Panc1 (cell line): ENCODE data around the gene KDM3B. TPM values are rescaled to one million over a fixed set of nuclear protein-coding genes. Genes with fewer than 3 reads are reported as not detected.

ENCODE experiments used
- ATAC-seq: fragments of 200-7000 bp; cut with Tn5 transposase; 2 replicates; pipeline ENCODE4 v1.9.1; 2020; ENCODE audit warnings: mild to moderate bottlenecking, moderate library complexity
- BruUV-seq: library from RNA; stranded (reverse); fragments of 400-500 nt; replicated peaks from 2 replicates; lab custom pipeline; 2021; lab: Mats Ljungman, UMichigan
- CTCF ChIA-PET: fragments of 300-600 bp; sonication (Branson Sonifier 250); formaldehyde crosslinking; loops from one replicate; lab custom pipeline; 2022; ENCODE audit warnings: antibody characterized with exemption; lab: Charles Lee
- POLR2A ChIA-PET: fragments of 300-600 bp; sonication (Branson Sonifier 250); formaldehyde crosslinking; loops from one replicate; lab custom pipeline; 2022; ENCODE audit warnings: antibody characterized with exemption; lab: Charles Lee
- DNase-seq: peaks from one replicate; pipeline ENCODE4 v3.0.0-alpha.2; 2010; ENCODE audit warnings: low read depth, low spot score
- H3K27ac ChIP-seq: 2 replicates; pipeline ENCODE4 v1.5.1; 2011; ENCODE audit warnings: mild to moderate bottlenecking, low read length, inconsistent platforms
- H3K27me3 ChIP-seq: fragments of 200-500 bp; sonication (Bioruptor generic); 2 replicates; pipeline ENCODE4 v1.6.0; 2014; ENCODE audit warnings: low read length, inconsistent platforms; ENCODE audit not compliant: control insufficient read depth, insufficient read depth
- H3K36me3 ChIP-seq: fragments of 200-500 bp; sonication (Bioruptor generic); 2 replicates; pipeline ENCODE4 v1.5.1; 2014; ENCODE audit warnings: inconsistent platforms, mild to moderate bottlenecking, low read length, moderate library complexity; ENCODE audit not compliant: control insufficient read depth, insufficient read depth
- H3K4me1 ChIP-seq: 2 replicates; pipeline ENCODE4 v1.5.1; 2011; ENCODE audit warnings: inconsistent platforms, mild to moderate bottlenecking, low read length, moderate library complexity; ENCODE audit not compliant: control insufficient read depth, insufficient read depth
- H3K4me3 ChIP-seq, 2 experiments: 2 replicates each; pipeline ENCODE4 v1.5.1; 2011 to 2012; ENCODE audit warnings: low read depth in 2 of 2, low read length in 2 of 2, mild to moderate bottlenecking in 2 of 2, inconsistent platforms in 1 of 2, moderate library complexity in 1 of 2
- H3K9me3 ChIP-seq: fragments of 200-500 bp; sonication (Bioruptor generic); 2 replicates; pipeline ENCODE4 v1.5.1; 2014; ENCODE audit warnings: low read depth, mild to moderate bottlenecking, inconsistent platforms, low read length, moderate library complexity; ENCODE audit not compliant: control insufficient read depth, insufficient read depth
- POLR2AphosphoS5 ChIP-seq: IDR thresholded peaks from 2 replicates; pipeline ENCODE4 v1.6.1; 2012; ENCODE audit warnings: mild to moderate bottlenecking, low read depth, low read length, moderate library complexity
- SIN3A ChIP-seq: IDR thresholded peaks from 2 replicates; pipeline ENCODE4 v1.6.1; 2012; ENCODE audit warnings: low read depth, mild to moderate bottlenecking, low read length, moderate library complexity, borderline replicate concordance; ENCODE audit not compliant: insufficient read depth
- TCF7L2 ChIP-seq: IDR thresholded peaks from 2 replicates; pipeline ENCODE4 v1.6.1; 2011; ENCODE audit warnings: mild to moderate bottlenecking, low read depth, low read length, inconsistent platforms
- in situ Hi-C: cut with HindIII; loops from 2 replicates; pipeline ENCODE4 v1.10.0; 2016; ENCODE audit warnings: low sequenced_read_pairs, low pct_unique_long_range_greater_than_20kb
- intact Hi-C: fragments of 100-400 bp; cut with micrococcal nuclease; formaldehyde crosslinking; loops from one replicate; pipeline ENCODE4 v1.10.0; 2022; ENCODE audit not compliant: unreplicated experiment
- total RNA-seq: library from RNA; stranded (reverse); gene quantifications from one replicate; pipeline ENCODE4 v1.2.1, GENCODE V29; 2021; ENCODE audit not compliant: unreplicated experiment
- TF ChIP-seq, protein P1 (sequence below), 2 experiments: IDR thresholded peaks; 2 replicates each; pipeline ENCODE4 v1.6.1; 2011 to 2012; ENCODE audit warnings: low read depth in 2 of 2, control low read depth in 1 of 2, low read length in 1 of 2, mild to moderate bottlenecking in 1 of 2, moderate library complexity in 1 of 2; ENCODE audit not compliant: insufficient read depth in 1 of 2
- TF ChIP-seq, protein P2 (sequence below): fragments of 450-650 bp; IDR thresholded peaks from 2 replicates; pipeline ENCODE4 v1.5.1; 2017; ENCODE audit warnings: mild to moderate bottlenecking

Gene KDM3B
- total RNA-seq, 1 experiment from 2014 or later, result 65.0 TPM

DNA sequence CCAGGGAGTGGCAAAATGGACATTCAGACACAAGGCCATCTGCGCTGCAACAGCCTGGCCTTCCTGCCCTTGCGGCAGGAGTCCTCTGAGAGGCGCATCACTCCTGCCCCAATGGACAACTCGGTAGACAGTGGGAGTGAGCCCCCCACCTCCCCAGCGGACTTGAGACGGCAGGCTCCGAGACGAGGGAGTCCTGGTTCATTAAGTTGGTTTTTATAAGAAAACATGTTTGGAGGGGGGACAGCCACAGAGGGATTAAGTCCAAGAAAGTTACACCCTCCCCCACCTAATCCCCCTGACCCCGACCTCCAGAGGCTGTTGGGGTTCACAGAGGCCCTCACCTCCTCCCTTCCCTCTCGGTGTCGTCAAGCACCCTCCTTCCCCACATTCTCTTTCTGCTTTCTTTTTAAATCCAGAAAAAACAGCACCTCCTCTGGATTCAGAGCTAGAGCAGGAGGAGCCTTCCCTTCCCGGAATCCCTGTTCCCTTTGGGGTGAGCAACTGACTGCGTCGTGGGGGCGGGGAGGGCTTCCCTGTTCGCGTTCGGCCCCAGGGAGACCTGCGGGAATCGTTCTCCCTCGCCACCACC, 111.0 kb downstream of the KDM3B start:
- TF ChIP-seq TCF7L2 (no peak), POLR2AphosphoS5 (no peak), SIN3A (no peak)
- TF ChIP-seq, protein P1, sequence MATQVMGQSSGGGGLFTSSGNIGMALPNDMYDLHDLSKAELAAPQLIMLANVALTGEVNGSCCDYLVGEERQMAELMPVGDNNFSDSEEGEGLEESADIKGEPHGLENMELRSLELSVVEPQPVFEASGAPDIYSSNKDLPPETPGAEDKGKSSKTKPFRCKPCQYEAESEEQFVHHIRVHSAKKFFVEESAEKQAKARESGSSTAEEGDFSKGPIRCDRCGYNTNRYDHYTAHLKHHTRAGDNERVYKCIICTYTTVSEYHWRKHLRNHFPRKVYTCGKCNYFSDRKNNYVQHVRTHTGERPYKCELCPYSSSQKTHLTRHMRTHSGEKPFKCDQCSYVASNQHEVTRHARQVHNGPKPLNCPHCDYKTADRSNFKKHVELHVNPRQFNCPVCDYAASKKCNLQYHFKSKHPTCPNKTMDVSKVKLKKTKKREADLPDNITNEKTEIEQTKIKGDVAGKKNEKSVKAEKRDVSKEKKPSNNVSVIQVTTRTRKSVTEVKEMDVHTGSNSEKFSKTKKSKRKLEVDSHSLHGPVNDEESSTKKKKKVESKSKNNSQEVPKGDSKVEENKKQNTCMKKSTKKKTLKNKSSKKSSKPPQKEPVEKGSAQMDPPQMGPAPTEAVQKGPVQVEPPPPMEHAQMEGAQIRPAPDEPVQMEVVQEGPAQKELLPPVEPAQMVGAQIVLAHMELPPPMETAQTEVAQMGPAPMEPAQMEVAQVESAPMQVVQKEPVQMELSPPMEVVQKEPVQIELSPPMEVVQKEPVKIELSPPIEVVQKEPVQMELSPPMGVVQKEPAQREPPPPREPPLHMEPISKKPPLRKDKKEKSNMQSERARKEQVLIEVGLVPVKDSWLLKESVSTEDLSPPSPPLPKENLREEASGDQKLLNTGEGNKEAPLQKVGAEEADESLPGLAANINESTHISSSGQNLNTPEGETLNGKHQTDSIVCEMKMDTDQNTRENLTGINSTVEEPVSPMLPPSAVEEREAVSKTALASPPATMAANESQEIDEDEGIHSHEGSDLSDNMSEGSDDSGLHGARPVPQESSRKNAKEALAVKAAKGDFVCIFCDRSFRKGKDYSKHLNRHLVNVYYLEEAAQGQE (IDR thresholded peaks at IDR 0.05; ENCODE audit: insufficient read depth in 1 of 2, low read depth in 2 of 2, low read length in 1 of 2), result no peak
- TF ChIP-seq, protein P2, sequence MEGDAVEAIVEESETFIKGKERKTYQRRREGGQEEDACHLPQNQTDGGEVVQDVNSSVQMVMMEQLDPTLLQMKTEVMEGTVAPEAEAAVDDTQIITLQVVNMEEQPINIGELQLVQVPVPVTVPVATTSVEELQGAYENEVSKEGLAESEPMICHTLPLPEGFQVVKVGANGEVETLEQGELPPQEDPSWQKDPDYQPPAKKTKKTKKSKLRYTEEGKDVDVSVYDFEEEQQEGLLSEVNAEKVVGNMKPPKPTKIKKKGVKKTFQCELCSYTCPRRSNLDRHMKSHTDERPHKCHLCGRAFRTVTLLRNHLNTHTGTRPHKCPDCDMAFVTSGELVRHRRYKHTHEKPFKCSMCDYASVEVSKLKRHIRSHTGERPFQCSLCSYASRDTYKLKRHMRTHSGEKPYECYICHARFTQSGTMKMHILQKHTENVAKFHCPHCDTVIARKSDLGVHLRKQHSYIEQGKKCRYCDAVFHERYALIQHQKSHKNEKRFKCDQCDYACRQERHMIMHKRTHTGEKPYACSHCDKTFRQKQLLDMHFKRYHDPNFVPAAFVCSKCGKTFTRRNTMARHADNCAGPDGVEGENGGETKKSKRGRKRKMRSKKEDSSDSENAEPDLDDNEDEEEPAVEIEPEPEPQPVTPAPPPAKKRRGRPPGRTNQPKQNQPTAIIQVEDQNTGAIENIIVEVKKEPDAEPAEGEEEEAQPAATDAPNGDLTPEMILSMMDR, result no peak
- DNase-seq (no peak), ATAC-seq (no peak)
- in situ Hi-C loops (no loop called here), intact Hi-C loops (no loop called here)
- Histone ChIP-seq H3K4me3 (peak overlapping the region; percentile 81 to 87), H3K27me3 (no peaks in the 10 kb centered on the region), H3K27ac (peak overlapping the region; percentile 97), H3K9me3 (no peaks in the 10 kb centered on the region), H3K4me1 (peaks cover 5% of the 10 kb centered on the region; the same call in 1 of the 2 replicates), H3K36me3 (no peaks in the 10 kb centered on the region)
- TSS peak; percentile 95 for BruUV-seq
- ChIA-PET POLR2A (interaction anchor here (0.7 to 1.0 kb wide), 3 partner anchors 8 to 639 kb away, joined by 4 to 14 read pairs (median 7); no protein-coding TSS in a partner anchor), CTCF (no interaction called here)

DNA sequence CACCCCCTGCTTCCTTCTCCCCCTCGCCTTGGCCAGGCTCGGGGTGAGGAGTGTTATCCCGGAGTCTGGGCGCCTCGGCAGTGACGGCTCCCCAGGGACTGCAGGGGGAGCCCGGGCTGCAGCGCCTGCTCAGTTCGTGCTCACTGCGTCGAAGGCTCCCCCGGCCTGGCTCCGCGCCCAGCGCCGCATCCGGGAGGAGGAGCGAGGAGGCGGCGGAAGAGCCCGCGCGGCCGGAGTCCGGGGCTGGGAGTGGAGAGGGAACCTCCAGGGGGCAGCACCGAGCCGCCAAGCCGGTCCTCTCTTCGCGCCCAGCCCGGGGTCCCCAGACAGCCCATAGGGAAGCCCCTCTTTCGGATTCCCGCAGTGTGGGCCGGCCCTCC, 111.5 kb downstream of the KDM3B start:
- peak; percentile 78 for ATAC-seq
- Histone ChIP-seq H3K9me3 (no peaks in the 10 kb centered on the region), H3K36me3 (no peaks in the 10 kb centered on the region), H3K27me3 (no peaks in the 10 kb centered on the region), H3K4me1 (peaks cover 5% of the 10 kb centered on the region; the same call in 1 of the 2 replicates), H3K27ac (peak overlapping the region; percentile 97), H3K4me3 (peak overlapping the region; percentile 81 to 87)
- TF ChIP-seq, protein P2, result peak; percentile 99
- peak; percentile 38; the same call in 1 of the 2 replicates for TF ChIP-seq POLR2AphosphoS5
- TF ChIP-seq, protein P1 (IDR thresholded peaks at IDR 0.05; ENCODE audit: insufficient read depth in 1 of 2, low read depth in 2 of 2, low read length in 1 of 2), result no peak
- BruUV-seq, result no TSS peak
- intact Hi-C loops (no loop called here), in situ Hi-C loops (no loop called here)
- ChIA-PET CTCF (no interaction called here), POLR2A (interaction anchor here (1.0 kb wide), 1 partner anchor 9 kb away, joined by 4 read pairs; no protein-coding TSS in a partner anchor)
- peak; percentile 69 for DNase-seq
